HG03354 (cell line): ENCODE measurements around the gene SPACA5B.
"Not testable (repeated sequence)": the region's sequence is repeated elsewhere in the genome, so short reads cannot be mapped to it uniquely, and the experiment has no call there.

Experiments
- ATAC-seq: cut with Tn5 transposase; IDR thresholded peaks from one replicate; pipeline ENCODE4 v1.9.1; 2021; ENCODE audit warnings: mild to moderate bottlenecking; ENCODE audit not compliant: unreplicated experiment, poor library complexity, severe bottlenecking

The SPACA5B gene

GRCh38 chrX:48130326-48130725, at the start of gene SPACA5B:
TSS of gene SPACA5B (plus strand) at chrX:48130626. CDS start at chrX:48130688, 62 bp downstream.
- ATAC-seq = not testable (repeated sequence)

- ATAC-seq = peak; percentile 74
Observed at GRCh38 chrX:48083212-48083611, 47.2 kb upstream of the SPACA5B start.

DNA sequence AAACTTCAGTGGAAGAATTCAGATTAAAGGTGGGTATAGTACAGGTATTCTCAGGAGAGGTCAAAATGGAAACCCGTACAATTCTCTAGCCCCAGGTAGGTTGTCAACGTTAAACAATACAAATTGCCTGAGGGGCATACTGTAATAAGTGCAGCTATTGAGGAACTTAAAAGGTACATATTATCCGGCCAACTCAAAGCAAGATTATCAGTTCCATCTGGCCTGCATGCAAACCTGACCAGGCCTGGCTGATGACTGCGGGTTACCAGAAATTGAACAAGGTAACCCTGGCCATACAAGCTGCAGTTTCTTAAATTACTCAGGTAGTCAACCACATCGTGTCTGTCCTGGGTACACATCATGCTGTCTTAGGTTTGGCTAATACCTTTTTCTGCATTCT, 46.7 kb upstream of the SPACA5B start:
- no peak for ATAC-seq

DNA sequence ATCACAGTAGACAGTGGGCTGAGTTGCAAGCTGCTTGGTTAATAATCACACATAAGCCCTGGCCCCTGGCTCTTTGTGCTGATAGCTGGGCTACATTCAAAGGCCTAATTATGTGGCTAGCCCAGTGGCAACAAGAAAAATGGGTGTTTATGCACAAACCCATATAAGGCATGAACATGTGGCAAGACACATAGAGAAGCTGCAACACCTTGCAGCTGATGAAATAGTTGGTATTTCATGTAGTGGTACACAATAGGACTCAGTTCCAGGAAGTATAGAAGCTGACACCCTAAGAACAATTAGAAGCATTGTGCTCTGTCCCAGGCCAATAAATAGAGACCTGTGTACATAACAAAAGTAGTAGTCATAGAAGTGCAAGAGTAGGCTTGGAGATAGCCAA, 44.3 kb upstream of the SPACA5B start:
- no peak for ATAC-seq

DNA sequence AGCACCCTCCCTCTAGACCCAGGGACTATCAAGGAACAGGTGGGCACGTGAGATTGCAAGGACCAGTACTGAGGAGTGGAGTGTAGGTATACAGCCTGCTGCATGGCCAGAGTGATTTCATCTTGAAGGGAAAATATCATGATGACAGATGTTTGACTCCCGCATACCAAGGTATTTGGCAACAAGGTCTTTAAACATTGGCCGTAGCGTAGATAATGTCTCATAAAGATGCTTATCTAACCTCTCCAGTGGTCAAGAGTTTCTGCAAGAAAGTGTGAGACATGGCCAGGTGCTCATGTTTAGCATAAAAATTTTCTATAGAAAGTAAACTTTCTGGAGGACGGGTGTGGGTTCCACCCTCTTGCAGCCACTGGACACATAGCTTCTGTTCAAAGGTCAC, 40.3 kb upstream of the SPACA5B start:
- ATAC-seq = no peak

GRCh38 chrX:48092558-48092957, 37.9 kb upstream of the SPACA5B start:
- ATAC-seq = not testable (repeated sequence)

GRCh38 chrX:48101443-48101842, 29.0 kb upstream of the SPACA5B start:
- ATAC-seq = no peak

GRCh38 chrX:48102874-48103374, 27.5 kb upstream of the SPACA5B start:
- ATAC-seq = no peak

GRCh38 chrX:48107717-48108116, 22.7 kb upstream of the SPACA5B start:
- ATAC-seq = no peak

- not testable (repeated sequence) for ATAC-seq
Observed at GRCh38 chrX:48125286-48125685, 5.1 kb upstream of the SPACA5B start.

DNA sequence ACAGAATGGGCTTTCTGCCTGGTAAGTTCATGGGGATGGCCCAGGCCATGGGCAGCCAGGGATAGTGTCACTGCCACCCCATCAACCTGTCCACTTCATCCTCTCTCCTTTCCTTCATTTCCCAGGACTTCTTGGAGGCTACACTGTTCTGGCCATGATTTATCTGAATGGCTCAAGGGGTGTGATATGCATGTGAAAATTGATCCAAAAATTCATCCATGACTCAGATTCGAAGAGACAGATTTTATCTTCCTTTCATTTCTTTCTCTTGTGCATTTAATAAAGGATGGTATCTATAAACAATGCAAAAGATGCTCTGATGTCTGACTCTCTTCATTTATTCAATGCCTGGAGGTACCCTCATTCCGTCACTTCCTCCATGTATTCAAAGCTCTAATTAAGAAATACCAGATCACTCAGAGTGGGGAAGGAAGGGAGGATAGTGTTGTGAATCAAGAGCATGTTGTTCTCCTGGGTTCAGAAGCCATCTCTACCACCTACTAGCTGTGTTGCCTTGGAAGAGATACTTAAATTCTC, 1.9 kb downstream of the SPACA5B start:
- not testable (repeated sequence) for ATAC-seq

DNA sequence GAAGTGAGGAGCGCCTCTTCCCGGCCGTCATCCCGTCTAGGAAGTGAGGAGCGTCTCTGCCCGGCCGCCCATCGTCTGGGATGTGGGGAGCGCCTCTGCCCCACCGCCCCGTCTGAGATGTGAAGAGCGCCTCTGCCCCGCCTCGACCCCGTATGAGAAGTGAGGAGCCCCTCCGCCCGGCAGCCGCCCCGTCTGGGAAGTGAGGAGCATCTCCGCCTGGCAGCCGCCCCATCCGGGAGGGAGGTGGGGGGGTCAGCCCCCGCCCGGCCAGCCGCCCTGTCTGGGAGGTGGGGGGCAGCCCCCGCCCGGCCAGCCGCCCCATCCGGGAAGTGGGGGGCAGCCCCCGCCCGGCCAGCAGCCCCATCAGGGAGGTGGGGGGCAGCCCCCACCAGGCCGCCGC, 8.7 kb downstream of the SPACA5B start:
- not testable (repeated sequence) for ATAC-seq

DNA sequence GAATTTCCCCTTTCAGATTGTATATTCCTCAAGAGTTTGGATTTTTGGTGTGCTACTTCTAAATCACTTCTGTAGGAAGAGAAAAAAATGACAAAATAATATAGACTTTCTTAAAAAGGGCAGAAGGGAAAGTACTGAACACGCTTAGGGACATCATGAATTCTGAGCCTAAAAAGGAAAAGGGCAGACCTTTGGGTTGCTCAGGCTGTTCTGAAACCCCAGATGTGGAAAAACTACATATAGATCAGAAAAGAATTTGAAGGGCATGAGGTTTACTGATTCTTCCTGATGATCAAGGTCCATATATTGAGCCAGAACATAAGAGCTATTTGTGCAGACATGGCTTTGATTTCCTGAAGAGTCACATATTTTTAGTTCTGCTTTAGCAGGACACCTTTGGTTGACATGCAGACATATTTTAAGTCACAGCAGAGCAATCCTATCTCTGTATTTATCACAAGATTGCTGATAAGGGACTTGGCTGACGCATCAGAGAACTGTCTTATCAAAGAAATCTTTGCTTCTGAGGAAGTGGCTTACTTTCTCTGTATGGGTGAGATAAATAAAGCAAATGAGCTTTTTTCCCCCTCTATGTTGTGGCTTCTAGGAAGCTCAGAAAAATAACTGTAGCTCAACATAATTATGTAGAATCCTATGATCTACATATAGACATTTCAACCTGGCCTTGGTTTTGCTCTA, 11.5 kb downstream of the SPACA5B start:
- not testable (repeated sequence) for ATAC-seq

- not testable (repeated sequence) for ATAC-seq
Observed at GRCh38 chrX:48142697-48143096, 12.3 kb downstream of the SPACA5B start.

- ATAC-seq = no peak
Observed at GRCh38 chrX:48153769-48154168, 23.3 kb downstream of the SPACA5B start.

DNA sequence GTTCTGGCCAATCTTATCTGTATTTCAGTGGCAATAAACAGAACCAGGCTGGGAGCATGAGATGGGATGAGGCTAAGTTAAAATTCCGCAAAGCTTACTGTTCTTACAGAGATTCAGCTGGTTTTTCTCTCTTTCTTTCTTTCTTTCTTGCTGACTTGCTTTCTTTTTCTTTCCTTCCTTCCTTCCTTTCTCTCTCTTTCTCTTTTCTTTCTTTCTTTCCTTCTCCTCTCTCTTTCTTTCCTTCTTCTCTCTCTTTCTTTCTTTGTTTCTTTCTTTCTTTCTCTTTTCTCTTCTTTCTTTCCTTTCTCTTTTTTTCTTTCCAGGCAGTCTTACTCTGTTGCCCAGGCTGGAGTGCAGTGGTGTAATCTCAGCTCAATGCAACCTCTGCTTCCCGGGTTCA, 24.4 kb downstream of the SPACA5B start:
- no peak for ATAC-seq

- no peak for ATAC-seq
Observed at GRCh38 chrX:48156014-48156413, 25.6 kb downstream of the SPACA5B start.

DNA sequence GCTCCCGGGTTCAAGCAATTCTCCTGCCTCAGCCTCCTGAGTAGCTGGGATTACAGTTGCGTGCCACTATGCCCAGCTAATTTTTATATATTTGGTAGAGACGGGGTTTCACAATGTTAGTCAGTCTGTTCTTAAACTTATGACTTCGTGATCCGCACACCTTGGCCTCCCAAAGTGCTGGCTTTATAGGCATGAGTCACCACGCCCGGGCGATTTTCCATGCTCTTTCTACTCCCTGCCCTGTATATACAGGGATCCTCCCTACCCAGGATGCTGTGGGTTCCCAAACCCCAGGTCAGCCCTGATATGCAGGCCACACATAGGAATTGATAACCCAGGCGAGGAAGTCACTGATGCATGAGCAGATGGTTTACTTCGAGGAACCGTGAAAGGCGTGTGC, 34.8 kb downstream of the SPACA5B start:
- ATAC-seq = no peak

GRCh38 chrX:48166322-48166721, 35.9 kb downstream of the SPACA5B start:
- ATAC-seq = not testable (repeated sequence)

- ATAC-seq = no peak
Observed at GRCh38 chrX:48179691-48180090, 49.3 kb downstream of the SPACA5B start.

DNA sequence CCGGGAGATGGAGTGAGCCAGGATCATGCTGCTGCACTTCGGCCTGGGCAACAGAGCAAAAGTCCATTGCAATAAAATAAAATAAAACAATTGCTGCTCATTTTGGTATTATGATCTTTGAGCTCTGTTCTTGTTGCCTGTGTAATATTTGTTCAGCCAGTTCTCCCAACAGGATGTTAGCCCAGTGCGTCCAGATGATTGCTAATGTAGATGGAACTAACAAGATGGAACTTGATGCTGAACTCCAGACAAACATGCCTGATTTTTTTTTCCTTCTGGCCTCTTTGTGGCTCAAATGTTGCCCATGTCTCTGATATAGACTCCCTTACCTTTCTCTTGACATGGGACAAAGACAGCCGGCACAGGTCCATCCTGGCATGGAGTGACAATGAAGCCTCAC, 50.4 kb downstream of the SPACA5B start:
- no peak for ATAC-seq
